Testis (tissue), 5 donors: Measurements from ENCODE around the gene WDR27. TPM values are rescaled to one million over a fixed set of nuclear protein-coding genes. Genes with fewer than 3 reads are reported as not detected.

ENCODE experiments used
- DNase-seq: peaks from one replicate; pipeline ENCODE4 v3.0.0-alpha.2; 2019
- H3K27ac ChIP-seq, 2 donors: fragments of 200-600 bp; sonication (generic); one replicate each; pipeline ENCODE4 v1.5.1; 2019
- H3K27me3 ChIP-seq: fragments of 200-600 bp; sonication (generic); one replicate; pipeline ENCODE4 v1.5.1; 2019
- H3K36me3 ChIP-seq: fragments of 200-600 bp; sonication (generic); one replicate; pipeline ENCODE4 v1.5.1; 2017; ENCODE audit warnings: low read depth; ENCODE audit errors: missing control alignments
- H3K4me1 ChIP-seq: fragments of 200-600 bp; sonication (generic); one replicate; pipeline ENCODE4 v1.5.1; 2019
- H3K4me3 ChIP-seq, 2 donors: fragments of 200-600 bp; sonication (generic); one replicate each; pipeline ENCODE4 v1.5.1; 2017 to 2019
- H3K9me3 ChIP-seq: fragments of 200-600 bp; sonication (generic); one replicate; pipeline ENCODE4 v1.5.1; 2017
- CTCF ChIP-seq, 3 experiments: fragments of 450-650 bp in 2 of 3; fragments of 200-600 bp in 1 of 3; sonication (generic) in 1 of 3; IDR thresholded peaks; one replicate each; pipeline ENCODE4 v1.5.1; 2016 to 2019; ENCODE audit warnings: antibody characterized with exemption in 3 of 3, mild to moderate bottlenecking in 2 of 3, moderate library complexity in 1 of 3
- POLR2A ChIP-seq: fragments of 450-650 bp; IDR thresholded peaks from one replicate; pipeline ENCODE4 v1.6.1; 2017; ENCODE audit warnings: antibody characterized with exemption, mild to moderate bottlenecking, moderate library complexity
- WGBS, 2 donors: methylation state at CpG; one replicate each; pipeline ENCODE4 v1.1.5; 2018; 5-methylcytosine and 5-hydroxymethylcytosine counted together
- intact Hi-C: fragments of 100-400 bp; cut with DNase I; formaldehyde crosslinking; loops from one replicate; pipeline ENCODE4 v1.15.1; 2023; ENCODE audit warnings: low total_unique reads
- long read RNA-seq, 2 donors: transcript quantifications; one replicate each; lab custom pipeline, GENCODE V29; 2026
- polyA plus RNA-seq: library from polyadenylated mRNA; stranded (reverse); fragments of 350-450 nt; fragmentation: Illumina TruSeq; extraction: RNeasy Lipid Tissue Mini Kit (QIAGEN cat#74804); gene quantifications from one replicate; pipeline ENCODE4 v1.2.3, GENCODE V29; 2014; ENCODE audit warnings: low read depth, low replicate concordance; ENCODE audit not compliant: insufficient read depth
- total RNA-seq, 2 donors: library from RNA; depleted of rRNA; stranded (reverse); fragments of >200 nt; gene quantifications; one replicate each; pipeline ENCODE4 v1.2.3, GENCODE V29; 2016

Gene WDR27
- total RNA-seq (100 to 1,000 TPM in 1 of 2 donors, 10 to 100 TPM in 1; 84.0 to 101 TPM), polyA plus RNA-seq (32.8 TPM)
- long read RNA-seq, donor 1, partial matches to known transcripts = 0 of 2 reads
- long read RNA-seq, donor 1, other reads (novel, unspliced or antisense) = 0 of 2 reads
- long read RNA-seq, donor 2 = 0 reads

- peak; percentile 98 for DNase-seq
- Histone ChIP-seq H3K27me3 (no peaks in the 10 kb centered on the region), H3K4me3 (peak within 1 kb of the TSS; percentile 89 to 97), H3K4me1 (peaks cover 8% of the 10 kb centered on the region), H3K27ac (peak within 1 kb of the TSS; percentile 92), H3K9me3 (no peaks in the 10 kb centered on the region), H3K36me3 (no peaks in the 10 kb centered on the region)
- intact Hi-C loops = no loop called here
- TF ChIP-seq CTCF (IDR thresholded peaks at IDR 0.05) (peak in 2 of 3 experiments; percentile 5 to 16), POLR2A (peak; percentile 82)
- WGBS, 2 donors = 0 to 1% methylated on average over 5 to 66 of the region's 92 CpGs
These were observed at the start of gene WDR27, which contains the start of gene C6orf120 for GRCh38 chr6:169701954-169702839. TSS of gene WDR27 (minus strand) at chr6:169702029. CDS start at chr6:169689005, 13,024 bp downstream. TSS of gene C6orf120 (plus strand) at chr6:169702126. CDS start at chr6:169702460, 334 bp downstream.

GRCh38 chr6:169746556-169746955 is 44.7 kb upstream of the WDR27 start:
- no peaks in the 10 kb centered on the region for H3K36me3 ChIP-seq
- no peak for TF ChIP-seq POLR2A
- TF ChIP-seq CTCF (IDR thresholded peaks at IDR 0.05) = no peak
- intact Hi-C loops = no loop called here
- no peak overlapping the region for H3K27ac ChIP-seq
- no peak for DNase-seq
- H3K4me3 ChIP-seq = no peak overlapping the region
- H3K4me1 ChIP-seq = peaks cover 8% of the 10 kb centered on the region
- H3K27me3 ChIP-seq = no peaks in the 10 kb centered on the region
- 79 to 85% methylated on average over 1 of the region's 1 CpG for WGBS, 2 donors
- H3K9me3 ChIP-seq = no peaks in the 10 kb centered on the region

- no peaks in the 10 kb centered on the region for H3K27me3 ChIP-seq
- H3K27ac ChIP-seq = no peak overlapping the region
- peaks cover 5% of the 10 kb centered on the region for H3K4me1 ChIP-seq
- no peak overlapping the region for H3K4me3 ChIP-seq
- intact Hi-C loops = no loop called here
- H3K36me3 ChIP-seq = no peaks in the 10 kb centered on the region
- 87 to 88% methylated on average over 3 of the region's 3 CpGs for WGBS, 2 donors
- TF ChIP-seq POLR2A = no peak
- TF ChIP-seq CTCF (IDR thresholded peaks at IDR 0.05) = no peak
- DNase-seq = no peak
- no peaks in the 10 kb centered on the region for H3K9me3 ChIP-seq
These were observed 43.6 kb upstream of the WDR27 start for GRCh38 chr6:169745405-169745804.

GRCh38 chr6:169741344-169741743 is 39.5 kb upstream of the WDR27 start:
- no peak for DNase-seq
- H3K27ac ChIP-seq = no peak overlapping the region
- TF ChIP-seq POLR2A = no peak
- no peak for TF ChIP-seq CTCF (IDR thresholded peaks at IDR 0.05)
- intact Hi-C loops = no loop called here
- H3K4me1 ChIP-seq = no peaks in the 10 kb centered on the region
- no peaks in the 10 kb centered on the region for H3K9me3 ChIP-seq
- no peak overlapping the region for H3K4me3 ChIP-seq
- H3K36me3 ChIP-seq = no peaks in the 10 kb centered on the region
- H3K27me3 ChIP-seq = no peaks in the 10 kb centered on the region
